CD1c-positive myeloid dendritic cell (primary cell): ENCODE results near the gene TTC29.
A peak's percentile ranks its signal among the peaks of the same experiment; 100 is the strongest.

Source experiments
- DNase-seq: peaks from one replicate; pipeline ENCODE4 v3.0.0-alpha.2; 2016; ENCODE audit errors: extremely low spot score

The TTC29 gene

DNA sequence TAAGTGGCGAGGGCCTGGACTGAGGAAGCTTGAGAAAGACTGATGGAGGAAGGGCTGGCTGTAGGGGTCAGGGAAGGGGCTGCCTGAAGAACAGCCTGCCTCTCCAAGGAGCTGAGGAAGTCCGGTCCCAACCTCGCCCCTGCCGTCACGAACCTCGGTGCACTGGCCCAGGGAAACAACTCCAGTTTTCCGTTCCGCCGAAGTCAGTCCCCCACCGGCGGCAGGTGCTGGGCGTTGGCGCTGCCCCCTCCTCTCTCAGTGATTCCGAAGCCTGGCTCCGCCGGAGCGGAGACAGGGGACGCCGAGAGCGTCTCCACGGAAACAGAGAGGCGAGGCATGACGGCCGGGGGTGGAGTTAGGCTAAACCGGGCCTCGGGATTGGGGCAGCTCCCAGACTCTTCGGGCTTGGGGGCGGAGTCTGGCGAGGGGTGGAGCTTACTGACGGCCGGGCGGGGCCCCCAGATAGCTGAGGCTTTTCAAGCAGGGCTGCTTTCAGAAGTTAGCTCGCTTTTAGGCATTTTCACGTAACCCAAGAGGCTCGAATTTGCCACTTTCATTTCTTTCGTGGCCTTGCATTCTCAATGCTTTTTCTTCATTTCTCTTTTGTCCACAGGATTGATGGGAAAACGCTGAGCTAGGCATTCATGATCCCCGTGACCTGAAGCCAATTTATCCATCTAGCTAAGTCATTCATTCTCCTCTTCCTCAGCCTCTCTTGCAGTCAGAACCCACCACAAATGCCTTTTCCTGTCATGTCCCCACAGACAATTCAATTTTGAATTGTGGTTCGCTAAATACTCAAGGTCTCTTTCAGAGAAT is at the start of gene TTC29:
Gene TTC29 (minus strand): TSS at position 309 of the 819 bp plus-strand sequence. CDS start 5,969 bp downstream, outside the sequence.
- peak; percentile 85 for DNase-seq

DNA sequence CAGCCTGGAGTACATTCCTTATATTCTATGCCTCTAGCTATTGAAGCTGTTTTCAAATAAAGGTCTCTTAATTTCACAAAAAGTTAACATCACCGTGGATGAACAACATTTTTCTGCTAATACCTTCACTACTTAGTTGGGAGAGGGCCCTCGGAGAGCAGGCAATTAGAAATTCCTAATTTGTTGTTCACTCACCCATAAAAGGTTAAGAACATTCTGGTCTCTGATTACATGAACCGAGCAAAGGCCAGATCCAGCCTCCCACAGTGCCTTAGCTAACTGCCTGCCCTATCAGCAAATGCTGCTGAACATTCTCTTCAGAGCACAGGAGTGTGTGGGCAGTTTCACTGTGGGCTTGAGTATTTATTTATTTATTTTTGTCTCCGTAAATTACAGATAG is 36.0 kb upstream of the TTC29 start:
- no peak for DNase-seq

DNA sequence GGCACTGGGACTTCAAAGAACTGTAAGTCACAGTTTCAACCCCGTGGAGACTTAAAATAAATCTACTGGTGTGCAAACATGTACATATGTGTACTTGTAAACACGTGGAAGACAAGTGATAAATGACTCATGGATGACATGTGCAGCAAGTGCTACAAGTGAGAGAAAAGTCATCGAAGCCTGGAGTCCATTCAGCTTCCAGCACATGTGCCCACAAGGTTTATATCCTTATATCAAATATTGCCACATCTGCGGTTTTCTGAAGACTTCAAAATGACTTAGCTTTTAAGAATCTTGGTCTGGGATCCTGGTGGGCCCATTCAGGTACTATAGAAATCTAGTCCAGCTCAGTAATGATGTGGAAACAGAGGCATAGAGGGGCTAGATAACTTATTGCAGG is 33.0 kb upstream of the TTC29 start:
- no peak for DNase-seq

- DNase-seq: no peak
These were observed 30.5 kb upstream of the TTC29 start for GRCh38 chr4:146976145-146976544.

DNA sequence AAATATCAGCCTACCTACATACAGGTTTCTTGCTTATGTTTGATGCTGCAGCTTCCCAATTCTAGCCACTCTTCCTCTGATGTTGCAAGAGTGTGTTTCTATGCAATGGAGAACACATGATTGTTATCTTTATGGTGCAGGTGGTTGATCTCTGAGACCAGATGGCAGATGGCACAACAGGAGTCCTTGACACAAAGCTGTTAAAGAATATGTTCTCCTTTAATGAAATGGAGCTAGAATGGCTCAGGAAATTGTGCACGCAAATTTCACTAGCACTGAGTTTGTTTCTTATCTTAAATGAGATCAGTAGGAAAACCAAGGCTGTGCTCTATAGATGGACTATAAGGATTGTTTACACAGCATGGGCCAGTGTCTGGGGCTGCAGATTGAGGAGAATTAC is 29.9 kb upstream of the TTC29 start:
- DNase-seq: no peak

DNA sequence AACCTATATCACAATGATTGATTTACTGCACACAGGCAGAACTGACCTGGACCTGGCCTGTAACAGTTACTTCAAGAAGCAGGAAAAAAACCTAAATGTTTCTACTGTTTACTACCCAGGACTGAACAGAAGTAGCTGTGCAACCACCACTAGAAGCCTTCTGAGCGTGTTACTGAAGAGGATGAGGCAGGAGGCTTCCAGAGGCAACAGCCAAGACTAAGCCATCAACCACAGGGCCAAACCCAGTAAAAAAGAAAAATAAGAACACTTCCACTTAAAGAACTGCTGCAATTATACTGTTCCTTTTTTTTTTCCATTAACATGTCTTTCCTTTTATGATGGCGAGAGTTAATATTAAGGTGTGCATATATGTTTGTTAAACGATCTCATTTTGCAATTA is 29.4 kb upstream of the TTC29 start:
- DNase-seq: no peak

DNA sequence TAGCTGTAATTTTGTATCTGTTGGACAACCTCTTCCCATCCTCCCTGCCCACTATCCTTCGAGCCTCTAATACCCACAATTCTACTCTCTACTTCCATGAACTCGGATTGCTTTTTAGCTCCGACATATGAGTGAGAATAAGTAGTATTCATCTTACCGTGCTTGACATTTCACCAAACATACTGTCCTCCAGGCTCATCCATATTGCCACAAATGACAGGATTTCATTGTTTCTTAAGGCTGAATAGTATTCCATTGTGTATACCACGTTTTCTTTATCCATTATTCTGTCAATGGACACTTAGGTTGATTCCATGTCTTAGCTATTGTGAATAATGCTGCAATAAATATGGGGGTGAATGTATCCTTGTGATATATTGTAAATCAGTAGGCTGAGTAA is 26.4 kb upstream of the TTC29 start:
- DNase-seq: no peak

DNA sequence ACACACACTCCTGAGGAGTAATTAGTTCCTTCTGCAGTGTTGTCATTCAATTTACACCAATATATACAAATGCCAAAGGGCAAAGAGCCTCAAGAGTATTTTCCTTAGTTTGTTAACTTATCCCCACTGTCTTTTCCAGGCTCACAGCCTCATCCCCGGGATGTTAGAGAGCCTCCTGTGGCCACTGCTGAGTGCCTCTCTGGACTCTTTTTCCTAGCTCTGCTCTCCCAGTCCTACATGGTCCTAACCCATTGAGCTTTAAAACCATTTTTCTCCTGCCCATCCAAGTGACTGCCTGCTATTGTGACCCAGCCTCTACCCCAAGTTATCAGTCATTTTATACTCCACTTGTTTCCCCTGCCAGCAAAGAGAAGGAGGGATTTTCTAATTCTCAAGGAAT is 23.5 kb upstream of the TTC29 start:
- no peak for DNase-seq

- DNase-seq: no peak
These were observed 15.0 kb upstream of the TTC29 start for GRCh38 chr4:146960634-146961033.

GRCh38 chr4:146959692-146960091 is 14.0 kb upstream of the TTC29 start:
- no peak for DNase-seq

DNA sequence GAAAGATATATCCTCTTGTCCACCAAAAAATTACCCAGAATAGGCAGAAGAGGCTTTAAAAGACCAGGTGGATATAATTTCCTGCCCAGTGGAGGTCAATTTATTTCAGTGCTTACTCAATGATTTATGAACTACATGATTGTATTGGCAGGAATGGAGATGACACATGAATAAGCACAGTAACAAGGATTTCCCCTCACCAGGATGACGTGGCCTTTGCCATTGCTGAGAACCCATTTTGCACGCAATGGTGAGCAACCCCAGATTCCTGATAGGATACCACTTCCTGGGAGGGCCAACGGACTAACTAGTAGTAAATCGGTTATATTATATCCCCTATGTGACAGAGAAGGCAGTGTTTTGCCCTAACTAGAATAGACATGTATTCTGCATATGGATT is 11.6 kb upstream of the TTC29 start:
- DNase-seq: no peak

DNA sequence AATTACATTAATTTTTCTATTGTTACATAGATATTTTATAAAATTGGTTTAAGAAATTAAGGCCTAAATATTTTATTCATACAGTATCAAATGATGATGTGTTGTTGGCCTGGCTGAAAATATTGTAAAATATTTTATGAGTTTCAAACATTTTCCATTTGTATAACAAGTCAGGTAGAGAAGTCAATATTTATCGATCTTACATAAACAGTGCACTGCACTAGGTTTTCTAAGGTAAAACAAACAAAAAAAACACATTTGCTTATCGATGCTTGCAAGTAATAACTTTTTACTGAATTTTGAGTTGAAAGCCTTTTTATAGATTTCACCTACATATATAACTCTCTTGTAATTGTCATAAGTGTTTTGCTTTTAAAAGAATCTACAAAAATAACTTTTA is 7.2 kb upstream of the TTC29 start:
- DNase-seq: no peak

- DNase-seq: no peak
These were observed 3.9 kb upstream of the TTC29 start for GRCh38 chr4:146949559-146949958.

- no peak for DNase-seq
These were observed 1.8 kb downstream of the TTC29 start for GRCh38 chr4:146943691-146944375.

- no peak for DNase-seq
These were observed 13.5 kb downstream of the TTC29 start for GRCh38 chr4:146932116-146932515.

DNA sequence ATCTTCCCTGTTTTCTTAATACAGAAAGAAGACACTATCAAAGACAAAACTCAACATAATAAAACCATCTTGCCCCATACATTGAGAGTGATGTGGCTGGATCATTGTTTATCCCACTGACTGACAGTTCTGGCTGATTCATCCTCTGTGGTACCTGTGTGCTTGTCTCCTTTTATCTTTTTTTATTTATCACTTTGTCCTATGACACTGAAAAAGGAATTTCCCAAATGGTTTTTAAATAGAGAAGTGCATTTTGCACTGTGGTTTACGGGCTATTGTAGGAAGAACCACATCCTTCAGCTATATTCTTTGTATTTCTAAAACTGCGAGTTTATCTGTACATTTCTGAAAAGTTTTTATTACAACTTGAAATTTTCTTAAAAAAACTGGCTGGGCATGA is 15.0 kb downstream of the TTC29 start:
- no peak for DNase-seq

- DNase-seq: no peak
These were observed 18.0 kb downstream of the TTC29 start for GRCh38 chr4:146927695-146928094.

DNA sequence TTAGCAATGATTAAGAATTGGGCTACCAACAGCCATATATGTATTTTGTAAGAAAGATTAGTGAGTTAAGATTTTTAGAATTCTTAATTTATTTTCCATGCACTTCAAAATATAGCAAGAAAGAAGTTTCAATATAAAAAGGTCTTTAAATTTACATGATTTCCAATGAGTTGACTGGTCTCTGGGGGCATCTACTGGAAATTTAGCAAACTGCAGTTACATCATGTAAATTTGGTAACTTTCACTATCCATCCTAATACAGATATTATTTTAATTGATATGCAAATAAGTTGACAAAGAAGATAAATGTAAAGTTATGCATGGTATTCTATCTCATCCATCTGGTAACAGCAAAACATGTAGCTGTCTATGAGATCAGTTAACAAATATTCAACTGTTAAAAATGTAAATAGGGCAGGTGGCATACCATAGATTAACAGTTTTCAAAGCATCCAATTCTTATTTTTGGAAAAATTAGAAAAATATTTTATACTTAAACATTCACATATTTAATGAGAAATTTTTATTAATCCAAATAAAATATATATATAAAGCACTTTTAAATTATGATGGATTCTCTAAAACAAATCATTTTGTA is 29.1 kb downstream of the TTC29 start:
- DNase-seq: peak; percentile 49

DNA sequence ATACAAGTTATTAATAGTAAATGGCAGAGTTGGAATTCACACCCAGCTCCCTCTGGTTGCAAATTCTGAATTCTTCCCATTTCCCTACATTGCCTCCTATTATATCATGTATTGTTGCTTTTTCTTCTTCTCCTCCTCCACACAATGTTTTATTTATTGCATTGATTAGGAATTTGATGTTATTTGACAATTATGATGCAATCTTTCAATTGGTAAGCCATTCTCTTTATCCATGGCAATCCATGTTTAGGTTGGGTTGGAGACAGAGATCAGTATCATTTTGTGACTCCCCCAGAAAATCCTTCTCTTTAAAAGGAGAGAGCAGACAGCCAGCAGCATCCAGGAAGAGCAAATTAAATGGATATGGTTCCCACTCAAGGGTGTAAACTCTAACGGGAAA is 30.5 kb downstream of the TTC29 start:
- no peak for DNase-seq

GRCh38 chr4:146900295-146900694 is 45.4 kb downstream of the TTC29 start:
- DNase-seq: no peak

DNA sequence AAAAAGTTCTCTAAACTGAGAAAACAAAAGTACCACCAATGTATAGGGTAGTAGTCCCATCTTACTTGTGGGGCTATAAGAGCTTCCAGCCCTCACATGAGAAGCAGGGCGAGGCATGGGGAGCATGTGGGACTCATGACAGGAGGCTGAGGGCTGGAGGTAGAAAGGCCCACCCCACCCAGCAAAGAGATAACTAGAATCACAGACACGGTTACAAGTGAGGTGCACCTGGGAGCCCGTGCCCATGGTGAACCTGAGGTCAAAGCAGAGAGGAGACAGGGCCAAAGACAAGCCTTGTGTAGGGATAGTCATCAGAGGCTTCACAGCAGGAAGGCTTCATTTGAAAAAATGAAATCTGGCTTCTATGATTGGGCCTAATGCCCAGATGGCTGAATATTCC is 55.4 kb downstream of the TTC29 start:
- no peak for DNase-seq

GRCh38 chr4:146883070-146883469 is 62.6 kb downstream of the TTC29 start:
- no peak for DNase-seq

- no peak for DNase-seq
These were observed 88.4 kb downstream of the TTC29 start for GRCh38 chr4:146857298-146857697.
